Nephron progenitor cell (in vitro differentiated cells): ENCODE data around the gene BCL7A.

Experiments
- DNase-seq: peaks from one replicate; pipeline ENCODE4 v3.0.0; 2021
- H3K27ac Mint-ChIP-seq: 2 replicates; pipeline ENCODE4 v1.8.0; 2021; ENCODE audit warnings: mild to moderate bottlenecking, moderate library complexity, mixed read lengths
- H3K27me3 Mint-ChIP-seq: 2 replicates; pipeline ENCODE4 v1.8.0; 2021; ENCODE audit warnings: mild to moderate bottlenecking, low read depth, mixed read lengths; ENCODE audit not compliant: poor library complexity
- H3K36me3 Mint-ChIP-seq: 2 replicates; pipeline ENCODE4 v1.8.0; 2021; ENCODE audit warnings: low read depth, mixed read lengths
- H3K4me1 Mint-ChIP-seq: 2 replicates; pipeline ENCODE4 v1.8.0; 2021; ENCODE audit warnings: mixed read lengths
- H3K4me3 Mint-ChIP-seq: 2 replicates; pipeline ENCODE4 v1.8.0; 2021; ENCODE audit warnings: mild to moderate bottlenecking, moderate library complexity, mixed read lengths
- H3K9me3 Mint-ChIP-seq: 2 replicates; pipeline ENCODE4 v1.8.0; 2021; ENCODE audit warnings: mild to moderate bottlenecking, moderate library complexity, mixed read lengths
- TF ChIP-seq, protein P1 (sequence below): fragments of 200-600 bp; sonication (generic); IDR thresholded peaks from 2 replicates; pipeline ENCODE4 v1.5.0; 2021; ENCODE audit warnings: antibody characterized with exemption

BCL7A gene

DNA sequence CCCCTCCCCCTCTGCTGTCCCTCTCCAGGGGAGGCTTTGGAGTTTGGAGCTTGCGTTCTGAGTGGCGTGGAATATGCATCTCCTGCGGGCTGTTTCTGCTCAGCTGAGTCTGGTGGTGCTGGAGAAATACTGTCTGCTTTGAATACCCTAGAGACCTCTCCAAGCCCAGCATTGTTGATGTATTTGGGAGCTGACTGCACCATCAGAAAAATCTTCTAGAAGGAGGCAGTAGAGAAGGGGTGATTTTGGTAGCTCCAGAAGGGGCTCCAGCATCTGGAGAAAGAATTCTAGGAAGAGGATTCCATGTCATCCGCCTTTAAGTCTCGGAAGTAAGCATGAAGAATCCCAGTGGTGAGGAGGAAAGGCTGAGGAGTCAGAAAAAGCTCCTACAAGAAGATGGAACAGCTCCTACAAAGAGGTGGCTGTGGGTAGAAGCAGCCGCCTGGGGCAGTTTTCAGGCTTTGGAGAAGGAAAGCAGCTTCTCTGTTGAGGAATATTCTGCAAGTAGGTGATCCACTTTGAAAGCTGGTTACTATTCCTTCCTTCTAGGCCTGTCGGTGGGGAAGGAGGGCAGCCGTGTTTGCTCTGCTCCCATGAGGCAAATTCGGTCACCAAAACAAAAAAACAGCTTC, 66.6 kb downstream of the BCL7A start:
- no peaks in the 10 kb centered on the region for H3K27me3 Mint-ChIP-seq
- H3K9me3 Mint-ChIP-seq, result no peaks in the 10 kb centered on the region
- DNase-seq, result no peak
- peak overlapping the region; percentile 66 for H3K4me3 Mint-ChIP-seq
- peak overlapping the region; percentile 93 for H3K27ac Mint-ChIP-seq
- H3K4me1 Mint-ChIP-seq, result peaks cover 58% of the 10 kb centered on the region
- TF ChIP-seq, protein P1, sequence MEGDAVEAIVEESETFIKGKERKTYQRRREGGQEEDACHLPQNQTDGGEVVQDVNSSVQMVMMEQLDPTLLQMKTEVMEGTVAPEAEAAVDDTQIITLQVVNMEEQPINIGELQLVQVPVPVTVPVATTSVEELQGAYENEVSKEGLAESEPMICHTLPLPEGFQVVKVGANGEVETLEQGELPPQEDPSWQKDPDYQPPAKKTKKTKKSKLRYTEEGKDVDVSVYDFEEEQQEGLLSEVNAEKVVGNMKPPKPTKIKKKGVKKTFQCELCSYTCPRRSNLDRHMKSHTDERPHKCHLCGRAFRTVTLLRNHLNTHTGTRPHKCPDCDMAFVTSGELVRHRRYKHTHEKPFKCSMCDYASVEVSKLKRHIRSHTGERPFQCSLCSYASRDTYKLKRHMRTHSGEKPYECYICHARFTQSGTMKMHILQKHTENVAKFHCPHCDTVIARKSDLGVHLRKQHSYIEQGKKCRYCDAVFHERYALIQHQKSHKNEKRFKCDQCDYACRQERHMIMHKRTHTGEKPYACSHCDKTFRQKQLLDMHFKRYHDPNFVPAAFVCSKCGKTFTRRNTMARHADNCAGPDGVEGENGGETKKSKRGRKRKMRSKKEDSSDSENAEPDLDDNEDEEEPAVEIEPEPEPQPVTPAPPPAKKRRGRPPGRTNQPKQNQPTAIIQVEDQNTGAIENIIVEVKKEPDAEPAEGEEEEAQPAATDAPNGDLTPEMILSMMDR, result no peak
- peaks cover 26% of the 10 kb centered on the region for H3K36me3 Mint-ChIP-seq

DNA sequence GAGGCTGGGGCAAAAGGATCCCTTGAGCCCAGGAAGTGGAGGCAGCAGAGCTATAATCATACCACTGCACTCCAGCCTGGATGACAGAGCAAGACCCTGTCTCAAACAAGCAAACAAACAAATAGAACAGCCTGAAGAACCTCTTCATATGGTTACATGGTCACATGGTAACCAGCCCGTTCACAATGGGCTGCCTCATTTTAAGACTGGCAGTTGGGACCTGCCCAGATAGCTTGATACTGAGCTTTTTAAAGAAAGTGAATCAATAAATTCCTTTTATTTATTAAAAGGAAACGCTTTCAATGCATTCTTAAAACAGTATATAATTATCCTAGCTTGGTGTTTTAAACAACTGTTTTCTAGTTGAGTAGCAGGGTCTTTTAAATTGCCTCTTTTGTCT, 67.4 kb downstream of the BCL7A start:
- TF ChIP-seq, protein P1, result no peak
- H3K27me3 Mint-ChIP-seq, result no peaks in the 10 kb centered on the region
- H3K9me3 Mint-ChIP-seq, result no peaks in the 10 kb centered on the region
- no peak overlapping the region for H3K27ac Mint-ChIP-seq
- peaks cover 19% of the 10 kb centered on the region for H3K36me3 Mint-ChIP-seq
- DNase-seq, result no peak
- peaks cover 52% of the 10 kb centered on the region for H3K4me1 Mint-ChIP-seq
- no peak overlapping the region for H3K4me3 Mint-ChIP-seq

DNA sequence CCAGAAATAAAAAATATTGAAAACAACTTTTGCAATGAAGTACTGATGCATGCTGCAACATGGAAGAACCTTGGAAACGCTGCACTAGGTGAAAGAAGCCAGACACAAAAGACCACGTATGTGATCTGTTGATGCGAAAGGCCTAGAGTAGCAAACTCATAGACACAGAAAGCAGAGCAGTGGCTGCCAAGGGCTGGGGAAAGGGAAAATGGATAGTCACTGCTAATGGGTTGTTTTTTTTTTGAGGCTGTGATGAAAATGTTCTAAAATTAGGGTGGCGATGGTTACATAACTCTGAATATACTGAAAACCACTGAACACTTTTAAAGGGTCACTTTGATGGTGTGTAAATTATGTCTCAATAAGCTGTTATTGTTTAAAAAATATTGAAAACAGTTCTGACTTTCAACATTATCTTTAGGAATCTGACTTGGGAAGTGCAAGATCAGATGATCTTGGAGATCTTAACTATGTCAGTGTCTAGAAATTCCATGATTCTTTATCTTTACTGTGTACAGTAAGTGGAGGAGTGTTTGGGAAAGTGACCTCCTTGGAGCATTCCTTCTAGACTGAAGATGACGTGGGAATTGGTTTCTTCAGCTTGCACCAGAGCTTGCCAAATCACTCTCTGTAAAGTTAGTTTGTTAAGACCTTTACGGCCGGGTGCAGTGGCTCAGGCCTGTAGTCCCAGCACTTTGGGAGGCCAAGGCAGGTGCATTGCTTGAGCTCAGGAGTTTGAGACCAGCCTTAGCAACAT, 69.3 kb downstream of the BCL7A start:
- peaks cover 39% of the 10 kb centered on the region for H3K4me1 Mint-ChIP-seq
- no peaks in the 10 kb centered on the region for H3K9me3 Mint-ChIP-seq
- peaks cover 9% of the 10 kb centered on the region for H3K36me3 Mint-ChIP-seq
- peak overlapping the region; percentile 60 for H3K27ac Mint-ChIP-seq
- no peak for DNase-seq
- TF ChIP-seq, protein P1, result no peak
- no peaks in the 10 kb centered on the region for H3K27me3 Mint-ChIP-seq
- no peak overlapping the region for H3K4me3 Mint-ChIP-seq

DNA sequence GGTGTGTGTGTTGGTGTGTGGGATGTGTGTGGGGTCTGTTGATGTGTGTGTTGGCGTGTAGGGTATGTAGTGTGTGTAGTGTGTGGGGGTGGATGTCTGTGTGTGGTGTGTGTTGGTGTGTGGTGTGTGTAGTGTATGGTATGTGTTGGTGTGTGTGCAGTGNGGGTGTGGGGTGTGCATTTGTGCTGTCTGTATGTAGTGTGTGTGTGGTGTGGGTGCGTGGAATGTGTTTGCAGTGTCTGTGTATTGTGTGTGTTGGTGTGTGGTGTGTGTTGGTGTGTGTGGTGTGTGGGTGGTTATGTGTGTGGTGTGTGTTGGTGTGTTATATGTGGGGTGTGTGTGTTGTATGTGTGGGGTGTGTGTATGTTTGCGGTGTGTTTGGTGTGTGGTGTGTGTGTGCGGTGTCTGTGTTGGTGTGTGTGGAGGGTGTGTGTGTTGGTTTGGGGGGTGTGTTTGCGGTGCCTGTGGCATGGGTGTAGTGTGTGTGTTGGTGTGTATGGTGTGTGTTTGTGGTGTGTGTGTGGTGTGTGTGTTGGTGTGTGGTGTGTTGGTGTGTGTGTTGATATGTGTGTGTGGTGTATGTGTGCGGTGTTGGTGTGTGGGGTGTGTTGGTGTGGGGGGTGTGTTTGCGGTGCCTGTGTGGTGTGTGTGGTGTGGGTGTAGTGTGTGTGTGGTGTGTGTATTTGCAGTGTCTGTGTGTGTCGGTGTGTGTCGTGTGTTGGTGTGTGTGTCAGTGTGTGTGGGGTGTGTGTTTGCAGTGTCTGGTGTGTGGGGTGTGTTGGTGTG, 71.6 kb downstream of the BCL7A start:
- no peak overlapping the region for H3K4me3 Mint-ChIP-seq
- H3K36me3 Mint-ChIP-seq, result peaks cover 7% of the 10 kb centered on the region
- H3K4me1 Mint-ChIP-seq, result peaks cover 36% of the 10 kb centered on the region
- DNase-seq, result no peak
- no peak overlapping the region for H3K27ac Mint-ChIP-seq
- H3K9me3 Mint-ChIP-seq, result no peaks in the 10 kb centered on the region
- no peaks in the 10 kb centered on the region for H3K27me3 Mint-ChIP-seq
- TF ChIP-seq, protein P1, result no peak

DNA sequence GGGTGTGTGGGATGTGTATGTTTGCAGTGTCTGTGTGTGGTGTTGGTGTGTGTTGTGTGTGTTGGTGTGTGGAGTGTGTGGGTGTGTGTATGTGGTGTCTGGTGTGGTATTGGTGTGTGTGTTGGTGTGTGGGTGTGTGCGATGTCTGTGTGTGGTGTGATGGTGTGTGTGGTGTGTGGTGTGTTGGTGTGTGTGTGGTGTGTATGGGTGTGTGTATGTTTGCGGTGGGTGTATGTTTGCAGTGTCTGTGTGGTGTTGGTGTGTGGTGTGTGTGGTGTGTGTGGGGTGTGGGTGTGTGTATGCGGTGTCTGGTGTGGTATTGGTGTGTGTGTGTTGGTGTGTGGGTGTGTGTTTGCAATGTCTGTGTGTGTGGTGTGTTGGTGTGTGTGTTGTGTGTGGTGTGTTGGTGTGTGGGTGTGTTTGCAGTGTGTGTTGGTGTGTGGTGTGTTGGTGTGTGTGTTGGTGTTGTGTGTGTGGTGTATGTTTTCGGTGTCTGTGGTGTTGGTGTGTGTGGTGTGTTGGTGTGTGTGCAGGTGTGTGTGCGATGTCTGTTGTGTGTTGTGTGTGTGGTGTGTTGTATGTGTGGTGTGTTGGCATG, 72.6 kb downstream of the BCL7A start:
- no peak overlapping the region for H3K4me3 Mint-ChIP-seq
- H3K27ac Mint-ChIP-seq, result no peak overlapping the region
- peaks cover 38% of the 10 kb centered on the region for H3K4me1 Mint-ChIP-seq
- no peaks in the 10 kb centered on the region for H3K27me3 Mint-ChIP-seq
- peaks cover 5% of the 10 kb centered on the region for H3K36me3 Mint-ChIP-seq
- TF ChIP-seq, protein P1, result no peak
- DNase-seq, result no peak
- H3K9me3 Mint-ChIP-seq, result no peaks in the 10 kb centered on the region
